ENCODE data around the gene CCNL2.

- TF ChIP-seq MAX (IDR thresholded peaks at IDR 0.05; ENCODE audit: low read depth, low read length): no peak
- no peak for TF ChIP-seq MYC (IDR thresholded peaks at IDR 0.05; ENCODE audit: low read depth, low read length)
- TF ChIP-seq CTCF (IDR thresholded peaks at IDR 0.05; ENCODE audit: low read depth, low read length): no peak
- TF ChIP-seq POLR2A (IDR thresholded peaks at IDR 0.05; ENCODE audit: extremely low read depth, insufficient read length): no peak
Measured at GRCh38 chr1:1394116-1394515, 5.0 kb downstream of the CCNL2 start.
